CD14-positive monocyte (primary cell): ENCODE results near the gene C17orf107. TPM values are rescaled to one million over a fixed set of nuclear protein-coding genes. Genes with fewer than 3 reads are reported as not detected.
A peak's percentile ranks its signal among the peaks of the same experiment; 100 is the strongest.

Experiments
- DNase-seq, 3 donors: peaks; one replicate each; pipeline ENCODE4 v3.0.0-alpha.2; 2011 to 2022
- H2AFZ ChIP-seq: 2 replicates; pipeline ENCODE4 v1.6.0; 2012; ENCODE audit warnings: mild to moderate bottlenecking, low read depth, low read length, inconsistent platforms; ENCODE audit not compliant: insufficient read depth, poor library complexity, severe bottlenecking
- H3K27ac ChIP-seq, 2 donors: 1 replicate in 1 of 2; 2 replicates in 1 of 2; pipeline ENCODE4 v1.5.1; 2012 to 2013; ENCODE audit warnings: low read length in 2 of 2, control low read depth in 1 of 2, inconsistent platforms in 1 of 2, low read depth in 1 of 2, mild to moderate bottlenecking in 1 of 2
- H3K27me3 ChIP-seq, 2 donors: one replicate each; pipeline versions ENCODE4 v1.6.0 to v1.6.1; 2011 to 2013; ENCODE audit warnings: low read length in 2 of 2; ENCODE audit not compliant: control insufficient read depth in 2 of 2, insufficient read depth in 2 of 2
- H3K36me3 ChIP-seq, 2 donors: replicated peaks in 1 of 2; 1 replicate in 1 of 2; 2 replicates in 1 of 2; pipeline versions ENCODE4 v1.5.1 to v1.6.1; 2012 to 2013; ENCODE audit warnings: low read length in 2 of 2, control low read depth in 1 of 2, inconsistent platforms in 1 of 2, mild to moderate bottlenecking in 1 of 2; ENCODE audit not compliant: insufficient read depth in 2 of 2, control insufficient read depth in 1 of 2
- H3K4me1 ChIP-seq, 2 donors: 1 replicate in 1 of 2; 2 replicates in 1 of 2; pipeline versions ENCODE4 v1.5.1 to v1.6.1; 2012 to 2013; ENCODE audit warnings: low read length in 2 of 2, control low read depth in 1 of 2, inconsistent platforms in 1 of 2, mild to moderate bottlenecking in 1 of 2, moderate library complexity in 1 of 2; ENCODE audit not compliant: insufficient read depth in 2 of 2, control insufficient read depth in 1 of 2
- H3K4me2 ChIP-seq: replicated peaks from 2 replicates; pipeline ENCODE3; 2012; ENCODE audit warnings: low read length, moderate library complexity, mild to moderate bottlenecking; ENCODE audit not compliant: poor library complexity, severe bottlenecking; ENCODE audit errors: extremely low read depth
- H3K4me3 ChIP-seq, 3 experiments: fragments of 200-600 bp in 1 of 3; sonication (generic) in 1 of 3; replicated peaks in 1 of 3; 1 replicate in 2 of 3; 2 replicates in 1 of 3; pipeline ENCODE4 v1.5.1; 2011 to 2013; ENCODE audit warnings: low read length in 3 of 3, mild to moderate bottlenecking in 3 of 3, control low read depth in 2 of 3, low read depth in 2 of 3, inconsistent platforms in 1 of 3, moderate library complexity in 1 of 3
- H3K79me2 ChIP-seq: 2 replicates; pipeline ENCODE4 v1.6.0; 2012; ENCODE audit warnings: mild to moderate bottlenecking, control low read depth, inconsistent platforms, low read length, moderate library complexity; ENCODE audit not compliant: insufficient read depth
- H3K9ac ChIP-seq: 2 replicates; pipeline ENCODE4 v1.6.0; 2017; ENCODE audit warnings: low read length, mild to moderate bottlenecking; ENCODE audit not compliant: insufficient read depth, poor library complexity, severe bottlenecking
- H3K9me3 ChIP-seq, 2 donors: replicated peaks in 1 of 2; 1 replicate in 1 of 2; 2 replicates in 1 of 2; pipeline versions ENCODE4 v1.5.1 to v1.6.1; 2012 to 2013; ENCODE audit warnings: low read length in 2 of 2, control low read depth in 1 of 2; ENCODE audit not compliant: control insufficient read depth in 1 of 2, insufficient read depth in 1 of 2
- H4K20me1 ChIP-seq: 2 replicates; pipeline ENCODE4 v1.6.0; 2012; ENCODE audit warnings: mild to moderate bottlenecking, low read length, control low read depth, moderate library complexity; ENCODE audit not compliant: insufficient read depth
- H3K27ac Mint-ChIP-seq, 7 donors: one replicate each; pipeline ENCODE4 v1.8.0; 2020; ENCODE audit warnings: mild to moderate bottlenecking in 7 of 7, mixed read lengths in 7 of 7, moderate library complexity in 6 of 7, inconsistent platforms in 2 of 7
- H3K27me3 Mint-ChIP-seq, 3 donors: one replicate each; pipeline ENCODE4 v1.8.0; 2021 to 2022; ENCODE audit warnings: low read depth in 3 of 3, mild to moderate bottlenecking in 3 of 3, mixed read lengths in 3 of 3, moderate library complexity in 3 of 3, inconsistent platforms in 1 of 3
- H3K36me3 Mint-ChIP-seq, 2 donors: one replicate each; pipeline ENCODE4 v1.8.0; 2020; ENCODE audit warnings: mixed read lengths in 2 of 2, inconsistent platforms in 1 of 2, mild to moderate bottlenecking in 1 of 2
- H3K4me1 Mint-ChIP-seq: one replicate; pipeline ENCODE4 v1.8.0; 2020; ENCODE audit warnings: mild to moderate bottlenecking, mixed read lengths
- H3K4me3 Mint-ChIP-seq, 2 donors: one replicate each; pipeline ENCODE4 v1.8.0; 2020; ENCODE audit warnings: mild to moderate bottlenecking in 2 of 2, mixed read lengths in 2 of 2, moderate library complexity in 1 of 2
- H3K9me3 Mint-ChIP-seq, 7 donors: one replicate each; pipeline ENCODE4 v1.8.0; 2020 to 2022; ENCODE audit warnings: mixed read lengths in 7 of 7, mild to moderate bottlenecking in 6 of 7, moderate library complexity in 6 of 7, inconsistent platforms in 2 of 7
- CTCF ChIP-seq: fragments of 200-600 bp; IDR thresholded peaks from one replicate; pipeline ENCODE4 v1.8.0; 2022; ENCODE audit warnings: antibody characterized with exemption, mild to moderate bottlenecking
- WGBS: methylation state at CpG from one replicate; pipeline ENCODE4 v1.1.5; 2013; ENCODE audit warnings: missing lambda C conversion rate; ENCODE audit not compliant: insufficient coverage; 5-methylcytosine and 5-hydroxymethylcytosine counted together
- intact Hi-C, 2 donors: fragments of 100-400 bp; cut with micrococcal nuclease; formaldehyde crosslinking; loops; one replicate each; pipeline versions ENCODE4 v1.15.0 to v1.15.1; 2023
- polyA plus RNA-seq, 3 donors: library from polyadenylated mRNA; depleted of rRNA in 1 of 3; unstranded in 2 of 3; stranded (reverse) in 1 of 3; fragments of 300-500 nt in 2 of 3; fragments of >200 nt in 1 of 3; fragmentation: Illumina TruSeq in 2 of 3; gene quantifications; 1 replicate in 2 of 3; 2 replicates in 1 of 3; pipeline ENCODE4 v1.2.3, GENCODE V29; 2012 to 2021

Gene C17orf107
- polyA plus RNA-seq, 3 donors, result 1.9 to 5.1 (median 4.2) TPM

GRCh38 chr17:4939546-4939795, 40.1 kb downstream of the C17orf107 start:
- Mint-ChIP-seq H3K4me3 (peak overlapping the region; percentile 90 to 95), H3K27me3 (peaks cover 0 to 4% (median under 1%) of the 10 kb centered on the region in 3 donors), H3K9me3 (no peaks in the 10 kb centered on the region), H3K4me1 (peaks cover 60% of the 10 kb centered on the region), H3K36me3 (peaks cover 51 to 54% of the 10 kb centered on the region in 2 donors), H3K27ac (peak overlapping the region; percentile 89 to 96 (median 92))
- peak overlapping the region; percentile 89 for H3K4me2 ChIP-seq
- H3K4me1 ChIP-seq, result peaks cover 53 to 59% of the 10 kb centered on the region in 2 donors
- peak overlapping the region; percentile 76 to 94 (median 78) for H3K4me3 ChIP-seq
- no peaks in the 10 kb centered on the region for H3K27me3 ChIP-seq
- intact Hi-C loops, result loop anchor here in 1 of 2 donors (5.0 kb wide), 1 partner anchor 38 kb away; no protein-coding TSS in a partner anchor
- no peak for TF ChIP-seq CTCF
- peaks cover 34 to 46% of the 10 kb centered on the region in 2 donors for H3K36me3 ChIP-seq
- DNase-seq, result no peak
- peak overlapping the region; percentile 87 for H2AFZ ChIP-seq
- H3K27ac ChIP-seq, result peak overlapping the region; percentile 94
- peaks cover 66% of the 10 kb centered on the region for H3K79me2 ChIP-seq
- H4K20me1 ChIP-seq, result peaks cover 55% of the 10 kb centered on the region
- H3K9ac ChIP-seq, result peak overlapping the region; percentile 89
- no peaks in the 10 kb centered on the region for H3K9me3 ChIP-seq
- WGBS, result 0% methylated on average over 16 of the region's 16 CpGs

- Histone ChIP-seq H3K79me2 (peaks cover 71% of the 10 kb centered on the region), H3K4me1 (peaks cover 55 to 61% of the 10 kb centered on the region in 2 donors), H3K4me3 (peak within 1 kb of the TSS; percentile 76 to 94 (median 78)), H3K27ac (peak within 1 kb of the TSS; percentile 94), H3K36me3 (peaks cover 36 to 51% of the 10 kb centered on the region in 2 donors), H2AFZ (peak within 1 kb of the TSS; percentile 90), H3K4me2 (peak within 1 kb of the TSS; percentile 89), H4K20me1 (peaks cover 60% of the 10 kb centered on the region), H3K9me3 (no peaks in the 10 kb centered on the region), H3K27me3 (no peaks in the 10 kb centered on the region), H3K9ac (peak within 1 kb of the TSS; percentile 89)
- peaks cover 55 to 59% of the 10 kb centered on the region in 2 donors for H3K36me3 Mint-ChIP-seq
- no peaks in the 10 kb centered on the region for H3K9me3 Mint-ChIP-seq
- peaks cover 62% of the 10 kb centered on the region for H3K4me1 Mint-ChIP-seq
- peak within 1 kb of the TSS; percentile 95 to 98 (median 97) for H3K27ac Mint-ChIP-seq
- intact Hi-C loops, result loop anchor here (2.0 to 5.0 kb wide), 2 partner anchors 27 to 37 kb away; partner anchors contain the start of gene SPAG7 (in 1 of the 2)
- peak; percentile 99 to 100 (median 99) for DNase-seq
- WGBS, result under 1% methylated on average over 69 of the region's 72 CpGs
- peaks cover 0 to 4% (median 0%) of the 10 kb centered on the region in 3 donors for H3K27me3 Mint-ChIP-seq
- TF ChIP-seq CTCF, result no peak
- H3K4me3 Mint-ChIP-seq, result peak within 1 kb of the TSS; percentile 90 to 96
Observed at GRCh38 chr17:4939796-4940554, 40.6 kb downstream of the C17orf107 start, which contains the start of the genes RNF167 and SLC25A11. RNF167 (plus strand) TSS chr17:4940268; CDS start chr17:4940910, 642 bp downstream. SLC25A11 (minus strand) TSS chr17:4940046; CDS start chr17:4939910, 136 bp downstream.
